K562 (cell line): ENCODE measurements around the gene CAPS.
"Not testable (repeated sequence)": the region's sequence is repeated elsewhere in the genome, so short reads cannot be mapped to it uniquely, and the experiment has no call there.

Experiments
- EHMT2 ChIP-seq: fragments of 450-650 bp; IDR thresholded peaks from 2 replicates; pipeline ENCODE4 v1.6.1; 2018; ENCODE audit warnings: antibody characterized with exemption
- FOXM1 ChIP-seq, 2 experiments: fragments of 450-650 bp in 1 of 2; sonication (generic) in 1 of 2; formaldehyde crosslinking in 1 of 2; IDR thresholded peaks; 2 replicates each; pipeline versions ENCODE4 v1.6.1 to v1.9.0; 2017 to 2022; ENCODE audit warnings: low read depth in 2 of 2, mild to moderate bottlenecking in 2 of 2, missing genetic modification reagents in 1 of 2, moderate library complexity in 1 of 2
- NELFE ChIP-seq: IDR thresholded peaks from 2 replicates; pipeline ENCODE4 v1.6.1; 2011; ENCODE audit warnings: mild to moderate bottlenecking; ENCODE audit not compliant: insufficient read depth, insufficient read length
- REST ChIP-seq, 2 experiments: fragments of 450-650 bp; formaldehyde crosslinking in 1 of 2; IDR thresholded peaks; 2 replicates each; pipeline versions ENCODE4 v1.4.0 to v1.6.1; 2014 to 2020; ENCODE audit warnings: mild to moderate bottlenecking in 2 of 2, borderline replicate concordance in 1 of 2, low read depth in 1 of 2
- USF1 ChIP-seq: sonication (generic); formaldehyde crosslinking; IDR thresholded peaks from 2 replicates; pipeline ENCODE4 v1.9.0; 2022; ENCODE audit warnings: mild to moderate bottlenecking, missing genetic modification reagents

GRCh38 chr19:5883157-5883873, 30.7 kb upstream of the CAPS start:
- not testable (repeated sequence) for TF ChIP-seq FOXM1 (IDR thresholded peaks at IDR 0.05; ENCODE audit: low read depth); FOXM1 (CRISPR knock-in tag; IDR thresholded peaks at IDR 0.05; ENCODE audit: low read depth); REST (IDR thresholded peaks at IDR 0.05; ENCODE audit: borderline replicate concordance); REST (CRISPR knock-in tag; IDR thresholded peaks at IDR 0.05; ENCODE audit: low read depth); USF1; EHMT2; NELFE
